Brain microvascular endothelial cell (primary cell): ENCODE measurements around the gene CRYZ.
"Not testable (repeated sequence)": the region's sequence is repeated elsewhere in the genome, so short reads cannot be mapped to it uniquely, and the experiment has no call there.

ENCODE experiments used
- DNase-seq: peaks from one replicate; pipeline ENCODE4 v3.0.0-alpha.2; 2020
- H3K27ac ChIP-seq: fragments of 250-450 bp; sonication (Bioruptor Pico); 2 replicates; pipeline ENCODE4 v1.5.1; 2020; ENCODE audit warnings: mild to moderate bottlenecking, moderate library complexity
- H3K27me3 ChIP-seq: fragments of 250-450 bp; sonication (Bioruptor Pico); replicated peaks from 2 replicates; pipeline ENCODE4 v1.5.1; 2020; ENCODE audit warnings: mild to moderate bottlenecking
- H3K36me3 ChIP-seq: fragments of 250-450 bp; sonication (Bioruptor Pico); replicated peaks from 2 replicates; pipeline ENCODE4 v1.5.1; 2020; ENCODE audit warnings: mild to moderate bottlenecking
- H3K4me3 ChIP-seq: 2 replicates; pipeline ENCODE4 v1.5.1; 2011; ENCODE audit warnings: low read depth, mild to moderate bottlenecking, control low read depth, low read length, moderate library complexity
- in situ Hi-C: cut with HindIII; loops from 2 replicates; pipeline ENCODE4 v1.10.0; 2017; ENCODE audit warnings: low sequenced_read_pairs, low pct_ligation_motif_present
- TF ChIP-seq, protein P1 (sequence below): IDR thresholded peaks from 2 replicates; pipeline ENCODE4 v1.5.1; 2011; ENCODE audit warnings: low read depth, mild to moderate bottlenecking, moderate library complexity, low read length, control low read depth, inconsistent platforms; ENCODE audit errors: missing control alignments

Gene CRYZ

DNA sequence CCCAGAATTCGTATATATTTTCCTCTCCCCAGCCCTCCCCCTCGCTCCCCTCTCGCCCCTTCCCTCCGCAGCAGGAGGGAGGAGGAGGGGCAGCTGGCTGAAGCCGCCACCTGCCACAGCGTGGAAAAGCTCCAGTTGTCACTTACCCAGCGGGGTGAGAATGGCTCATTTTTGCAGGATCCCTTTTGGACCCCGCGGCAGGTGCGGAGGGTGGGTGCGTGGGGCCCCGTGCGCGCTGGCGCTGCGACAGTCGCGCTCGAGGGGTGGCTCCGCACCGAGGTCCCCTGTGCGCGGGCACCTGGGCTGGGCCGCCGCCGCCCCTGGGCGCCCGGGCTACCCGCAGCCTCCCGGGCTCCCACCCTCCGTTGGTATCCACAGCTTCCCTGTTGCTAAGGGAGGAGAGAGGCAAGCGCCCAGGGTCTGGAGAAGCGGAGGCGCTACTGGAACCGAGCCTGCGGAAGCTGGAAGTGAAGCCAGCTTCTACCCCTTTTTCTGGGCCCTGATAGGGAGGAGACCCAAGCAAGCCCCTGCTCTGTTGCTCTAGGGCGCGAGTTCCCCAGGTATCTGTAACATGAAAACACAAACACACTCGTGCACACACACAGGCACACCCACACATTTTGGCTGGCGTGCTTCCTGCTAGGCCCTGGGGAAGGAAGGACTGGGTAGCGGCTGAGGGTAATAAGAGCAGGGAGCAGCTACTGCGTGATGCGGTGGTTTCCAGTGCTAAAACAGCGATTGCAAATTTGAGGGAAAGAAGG lies 59.3 kb downstream of the CRYZ start, which contains the start of gene ERICH3:
Gene ERICH3 (minus strand): TSS at position 442 of the 761 bp plus-strand sequence. CDS start 273 bp downstream, at position 169.
- DNase-seq: no peak
- Histone ChIP-seq H3K27me3 (peaks cover 3% of the 10 kb centered on the region), H3K4me3 (peak within 1 kb of the TSS; percentile 40), H3K36me3 (no peaks in the 10 kb centered on the region), H3K27ac (no peak within 1 kb of the TSS)
- in situ Hi-C loops: no loop called here
- TF ChIP-seq, protein P1, sequence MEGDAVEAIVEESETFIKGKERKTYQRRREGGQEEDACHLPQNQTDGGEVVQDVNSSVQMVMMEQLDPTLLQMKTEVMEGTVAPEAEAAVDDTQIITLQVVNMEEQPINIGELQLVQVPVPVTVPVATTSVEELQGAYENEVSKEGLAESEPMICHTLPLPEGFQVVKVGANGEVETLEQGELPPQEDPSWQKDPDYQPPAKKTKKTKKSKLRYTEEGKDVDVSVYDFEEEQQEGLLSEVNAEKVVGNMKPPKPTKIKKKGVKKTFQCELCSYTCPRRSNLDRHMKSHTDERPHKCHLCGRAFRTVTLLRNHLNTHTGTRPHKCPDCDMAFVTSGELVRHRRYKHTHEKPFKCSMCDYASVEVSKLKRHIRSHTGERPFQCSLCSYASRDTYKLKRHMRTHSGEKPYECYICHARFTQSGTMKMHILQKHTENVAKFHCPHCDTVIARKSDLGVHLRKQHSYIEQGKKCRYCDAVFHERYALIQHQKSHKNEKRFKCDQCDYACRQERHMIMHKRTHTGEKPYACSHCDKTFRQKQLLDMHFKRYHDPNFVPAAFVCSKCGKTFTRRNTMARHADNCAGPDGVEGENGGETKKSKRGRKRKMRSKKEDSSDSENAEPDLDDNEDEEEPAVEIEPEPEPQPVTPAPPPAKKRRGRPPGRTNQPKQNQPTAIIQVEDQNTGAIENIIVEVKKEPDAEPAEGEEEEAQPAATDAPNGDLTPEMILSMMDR: no peak

- DNase-seq, H3K27me3 ChIP-seq, H3K4me3 ChIP-seq, H3K27ac ChIP-seq, in situ Hi-C loops, H3K36me3 ChIP-seq: not testable (repeated sequence)
Observed at GRCh38 chr1:74670866-74671265, 62.0 kb downstream of the CRYZ start.
